GM19351 (cell line): ENCODE data around the gene SYT7.

ENCODE experiments used
- ATAC-seq: cut with Tn5 transposase; IDR thresholded peaks from one replicate; pipeline ENCODE4 v1.9.1; 2021; ENCODE audit warnings: mild to moderate bottlenecking, moderate library complexity; ENCODE audit not compliant: unreplicated experiment

Gene SYT7

GRCh38 chr11:61586792-61587430 lies 6.0 kb upstream of the SYT7 start:
- ATAC-seq = no peak

DNA sequence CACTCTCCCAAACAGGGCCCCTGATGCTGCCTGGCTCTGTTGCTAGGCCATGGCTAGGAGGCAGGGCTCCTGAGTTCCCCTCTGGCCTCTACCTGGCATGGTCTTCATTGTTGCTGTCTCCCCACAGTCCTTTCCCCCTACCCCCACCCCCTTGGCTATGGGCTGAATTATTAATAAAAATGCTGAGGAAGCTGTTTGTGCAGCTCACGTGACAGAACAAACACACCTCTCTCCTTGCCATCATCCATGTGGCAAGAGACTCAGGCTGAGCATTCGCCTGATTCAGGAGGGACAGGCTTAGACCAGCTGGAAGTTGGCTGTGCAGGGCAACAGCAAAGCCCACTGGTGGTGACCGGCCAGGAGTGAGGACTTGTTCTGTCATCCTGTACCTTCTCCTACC lies 4.2 kb upstream of the SYT7 start:
- no peak for ATAC-seq

- ATAC-seq = no peak
Measured at GRCh38 chr11:61581931-61582330, 1.1 kb upstream of the SYT7 start.

- ATAC-seq = peak; percentile 6
Measured at GRCh38 chr11:61580271-61580888, 496 bp downstream of the SYT7 start.

DNA sequence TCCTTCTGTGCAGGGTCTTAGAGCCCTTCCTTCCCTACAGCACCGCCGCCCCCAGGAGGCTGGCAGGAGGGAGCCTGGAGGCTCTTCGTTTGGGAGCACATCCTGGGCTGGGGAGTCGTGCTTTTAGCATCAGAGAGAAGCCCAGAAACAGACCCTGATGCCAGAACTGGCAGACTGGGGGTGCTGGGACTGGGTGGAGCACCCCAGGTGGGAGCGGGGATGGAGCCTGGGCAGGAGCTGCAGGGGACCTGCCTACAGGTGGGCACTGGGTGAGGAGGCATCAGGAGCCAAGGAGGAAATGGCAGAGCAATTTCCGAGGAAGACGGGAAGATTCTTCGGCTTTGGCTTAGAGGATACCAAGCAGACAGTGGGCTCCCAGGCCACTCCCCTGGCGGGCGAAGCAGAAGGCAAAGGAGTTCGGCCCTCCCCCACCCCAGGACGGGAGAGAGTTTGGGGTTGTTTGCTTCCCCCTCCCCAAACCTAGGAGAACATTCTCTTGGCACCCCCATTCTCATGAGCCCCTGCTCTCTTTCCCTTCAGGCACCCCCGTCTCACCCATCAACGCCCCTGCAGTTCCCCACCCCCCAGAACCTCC lies 1.1 kb downstream of the SYT7 start:
- ATAC-seq = no peak

DNA sequence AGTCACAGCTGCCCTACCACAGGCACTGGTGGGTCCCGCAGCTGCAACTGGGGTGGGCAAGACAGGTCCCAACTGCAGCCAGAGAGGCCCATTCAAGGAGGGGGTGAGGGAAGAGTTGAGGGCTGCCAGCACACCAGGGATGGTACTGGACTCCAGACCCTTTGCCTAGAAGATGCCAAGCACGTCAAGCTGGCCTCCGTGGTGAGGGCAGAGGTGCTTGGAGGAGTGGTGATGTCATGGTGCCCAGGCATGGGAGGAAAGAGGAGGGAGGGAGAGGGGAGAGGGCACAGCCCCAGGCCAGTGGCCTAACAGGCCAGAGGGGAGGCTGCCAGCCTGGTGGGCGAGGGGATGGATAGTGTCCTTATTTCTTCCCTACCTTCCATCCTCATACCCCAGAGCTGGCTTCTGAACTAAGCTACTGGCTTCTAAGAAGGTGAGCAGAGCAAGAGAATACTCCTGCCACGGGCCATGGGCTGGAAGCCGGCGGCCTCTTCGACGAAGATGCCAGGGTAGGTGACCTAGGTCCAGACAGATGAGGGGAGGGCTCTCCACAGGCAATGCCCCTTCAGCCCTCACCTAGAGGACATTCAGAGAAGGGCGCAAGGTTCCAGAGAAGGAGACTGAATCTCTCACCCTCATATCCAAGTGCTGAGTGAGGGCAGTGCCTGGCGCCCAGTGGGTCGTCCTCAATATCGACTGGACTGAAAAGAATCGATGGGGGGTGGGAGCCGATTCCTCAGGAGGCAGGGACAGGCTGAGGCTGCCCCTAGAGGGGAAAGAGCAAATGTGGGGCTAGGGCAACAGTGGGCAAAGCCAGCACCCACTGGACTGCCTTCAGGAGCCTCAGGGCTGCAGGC lies 1.8 kb downstream of the SYT7 start:
- no peak for ATAC-seq

DNA sequence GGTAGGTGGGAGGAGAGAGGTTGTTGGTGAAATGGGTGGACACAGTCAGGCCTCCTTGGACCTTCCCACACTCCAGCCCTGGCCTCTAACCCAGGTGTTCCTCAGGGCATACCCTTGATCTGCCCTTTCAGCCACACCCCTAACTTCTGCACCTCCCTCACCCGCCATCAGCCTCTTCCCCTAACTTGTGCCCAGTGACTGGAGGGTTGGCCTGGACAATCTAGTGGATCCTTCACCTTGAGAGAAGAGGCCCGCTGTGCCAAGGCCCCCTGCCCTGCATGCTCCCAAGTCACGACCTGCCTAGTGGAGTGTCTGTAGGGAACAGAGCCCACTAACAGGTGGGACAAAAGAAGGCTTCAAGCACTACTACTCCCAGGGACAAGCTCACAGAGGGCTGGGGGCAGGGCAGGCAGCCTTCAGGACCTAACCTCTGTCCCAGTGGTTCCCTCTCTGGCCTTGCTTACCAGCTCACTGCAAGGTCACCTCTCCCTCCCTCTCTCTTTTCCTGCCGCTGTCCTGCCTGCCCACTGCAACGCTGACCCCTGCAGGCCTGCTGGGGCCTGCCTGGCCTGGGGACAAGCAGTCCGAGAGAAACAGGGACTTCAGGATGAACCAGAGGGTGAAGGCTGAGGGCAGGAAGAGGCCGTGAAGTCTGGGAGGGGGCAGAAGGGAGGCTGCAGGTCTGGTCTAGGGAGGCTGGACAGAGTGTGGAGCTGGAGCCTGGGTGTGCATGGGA lies 3.3 kb downstream of the SYT7 start:
- ATAC-seq = no peak

GRCh38 chr11:61575886-61576861 lies 4.7 kb downstream of the SYT7 start:
- no peak for ATAC-seq

GRCh38 chr11:61574611-61575010 lies 6.3 kb downstream of the SYT7 start:
- ATAC-seq = no peak

GRCh38 chr11:61572913-61573312 lies 8.0 kb downstream of the SYT7 start:
- no peak for ATAC-seq

DNA sequence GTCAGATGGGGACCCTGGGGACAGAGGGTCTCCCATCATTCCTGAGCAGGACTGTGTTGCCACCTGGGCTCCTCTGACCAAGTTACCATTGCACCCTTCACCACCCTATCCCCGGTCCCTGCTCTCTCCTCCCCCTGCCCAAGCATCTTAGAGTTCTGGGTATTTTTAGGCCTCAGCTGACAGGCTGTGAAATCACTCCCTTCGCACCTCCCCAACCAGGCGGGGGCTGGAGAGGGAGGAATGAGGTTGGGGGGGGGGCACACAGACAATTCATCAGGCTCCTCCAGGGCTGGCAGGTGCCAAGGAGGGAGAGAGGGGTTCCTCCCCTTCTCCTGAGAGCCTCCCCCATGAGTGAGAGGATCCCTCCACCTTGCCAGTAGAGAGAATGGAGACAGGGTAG lies 9.0 kb downstream of the SYT7 start:
- no peak for ATAC-seq

- no peak for ATAC-seq
Measured at GRCh38 chr11:61571337-61571736, 9.5 kb downstream of the SYT7 start.

DNA sequence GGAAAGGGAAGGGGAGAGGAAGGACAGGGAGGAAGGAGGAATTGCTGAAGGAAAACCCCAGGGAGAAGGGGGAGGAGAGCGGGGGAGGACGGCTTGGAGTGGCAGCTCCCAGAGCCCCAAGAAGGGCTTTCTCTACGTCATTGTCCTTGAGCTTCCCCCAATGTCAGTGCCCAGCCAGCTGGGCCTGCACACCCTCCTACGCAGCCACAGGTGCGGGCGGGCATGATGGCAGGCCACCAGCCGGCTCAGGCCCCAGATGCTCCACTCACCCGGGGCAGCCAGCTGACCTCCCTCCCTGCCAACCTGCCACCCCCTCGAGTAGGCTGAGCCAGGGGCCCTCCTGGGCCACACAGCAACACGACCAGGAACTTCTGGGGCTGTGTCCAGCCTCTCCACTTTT lies 11.2 kb downstream of the SYT7 start:
- no peak for ATAC-seq

DNA sequence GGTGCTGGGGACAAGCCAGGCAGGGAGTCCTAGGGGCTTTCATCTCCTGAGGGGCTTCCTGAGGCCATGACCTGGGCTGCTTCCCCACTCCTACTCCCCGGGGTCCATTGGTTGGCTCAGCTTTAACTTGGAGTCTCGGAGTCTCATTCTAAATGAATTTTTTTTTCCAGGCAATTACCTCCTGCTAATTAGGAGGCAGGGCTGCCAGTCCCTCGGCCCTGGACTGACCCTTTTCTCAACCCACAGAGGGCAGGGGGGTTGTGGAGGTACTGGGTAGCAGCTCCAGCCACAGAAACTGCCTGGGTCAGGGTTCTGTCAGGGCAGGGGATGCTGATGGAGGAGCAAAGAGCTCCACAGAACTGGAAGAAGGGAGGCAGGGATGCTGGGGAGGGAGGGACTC lies 11.9 kb downstream of the SYT7 start:
- no peak for ATAC-seq

DNA sequence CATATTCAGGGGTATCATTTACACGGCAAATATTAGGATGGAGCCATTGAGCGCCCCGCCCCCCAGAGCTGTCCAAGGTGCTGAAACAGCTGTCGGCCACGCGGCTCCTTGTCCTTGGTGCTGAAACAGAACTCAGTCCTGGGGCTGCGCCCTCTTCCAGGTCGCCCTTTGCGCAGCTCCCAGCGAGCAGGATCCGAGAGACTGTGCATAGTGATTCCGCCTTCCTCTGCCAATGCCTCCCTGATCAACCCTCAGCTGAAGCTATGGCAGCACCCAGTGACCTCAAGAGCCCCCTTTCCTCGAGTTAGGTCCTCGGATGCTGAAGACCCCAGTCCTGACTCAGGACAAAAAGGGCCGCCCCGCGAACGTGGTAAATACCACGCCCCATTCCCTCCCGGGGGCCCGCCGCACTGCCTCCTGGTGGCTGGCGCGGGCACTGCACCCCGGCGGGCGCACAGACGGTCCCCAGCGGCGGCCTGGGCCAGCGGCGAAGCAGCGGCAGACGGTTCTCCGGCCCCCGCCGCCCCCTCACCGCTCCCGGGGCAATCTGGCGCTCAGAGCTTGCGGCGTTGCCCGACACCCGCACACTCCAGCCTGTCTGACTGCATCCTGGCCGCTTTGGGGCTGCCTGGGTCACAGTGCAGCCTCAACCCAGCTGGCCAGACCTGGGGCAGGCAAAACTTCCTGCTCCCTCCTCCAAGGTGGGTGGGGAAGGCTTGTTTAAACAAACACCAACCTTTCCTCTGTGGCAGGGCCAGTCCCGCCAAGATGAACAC lies 13.4 kb downstream of the SYT7 start:
- no peak for ATAC-seq

DNA sequence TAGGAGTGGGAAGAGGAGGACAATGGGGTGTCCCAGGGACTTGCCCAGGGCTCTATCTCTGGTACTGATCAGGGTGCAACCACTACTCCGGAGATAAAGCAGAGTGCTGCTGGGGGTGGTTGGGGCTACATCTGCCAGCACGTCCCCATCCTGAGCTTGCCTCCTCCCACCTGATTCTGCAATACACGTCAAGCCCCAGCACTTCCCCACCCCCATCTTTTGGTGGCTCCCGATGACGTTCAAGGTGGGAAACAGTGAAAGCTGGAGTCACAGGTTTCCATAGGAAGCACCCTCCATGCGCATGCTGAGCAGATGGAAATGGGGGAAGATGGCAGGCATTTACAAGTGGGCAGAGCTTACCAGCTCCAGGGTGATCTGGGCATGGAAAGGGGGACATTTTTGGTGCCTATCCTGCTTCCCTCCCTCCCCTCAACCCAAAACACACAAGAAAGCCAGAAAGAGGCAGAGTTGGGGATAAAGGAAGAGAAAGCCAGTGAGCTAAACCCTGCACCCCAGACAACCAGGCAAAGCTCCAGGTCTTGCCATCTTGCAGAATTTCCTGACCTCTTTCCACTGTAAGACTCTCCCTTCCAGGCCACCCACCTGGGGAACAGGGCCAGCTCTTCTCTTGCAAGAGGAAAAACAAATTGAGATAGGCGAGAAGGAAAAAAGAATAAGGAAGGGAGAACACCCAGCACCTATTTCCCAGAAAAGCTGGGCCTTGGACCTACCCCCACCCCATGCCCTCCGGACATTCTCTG lies 15.8 kb downstream of the SYT7 start:
- no peak for ATAC-seq

DNA sequence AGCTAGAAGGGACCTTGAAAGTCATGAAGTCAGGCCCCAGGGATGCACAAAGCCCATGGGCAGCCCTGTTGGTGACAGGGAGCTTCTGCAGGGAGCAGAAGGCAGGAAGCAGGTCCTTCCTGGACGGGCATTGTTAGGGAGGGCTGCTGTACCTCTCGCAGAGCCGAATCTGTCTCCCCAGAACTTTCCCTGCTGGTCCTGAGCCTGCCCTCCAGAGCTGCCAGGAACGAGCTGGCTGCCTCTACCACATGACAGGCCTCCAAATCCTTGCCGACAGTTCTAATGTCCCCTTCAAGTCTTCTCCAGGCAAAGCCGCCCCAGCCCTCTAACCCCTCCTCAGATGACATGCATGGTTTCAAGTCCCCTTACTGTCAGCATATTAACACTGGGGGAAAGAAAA lies 20.1 kb downstream of the SYT7 start:
- no peak for ATAC-seq

GRCh38 chr11:61556621-61557020 lies 24.3 kb downstream of the SYT7 start:
- no peak for ATAC-seq
